Mesothelial cell of epicardium (in vitro differentiated cells): ENCODE measurements around the gene SPEN. TPM values are rescaled to one million over a fixed set of nuclear protein-coding genes. Genes with fewer than 3 reads are reported as not detected.
"Not testable (repeated sequence)": the region's sequence is repeated elsewhere in the genome, so short reads cannot be mapped to it uniquely, and the experiment has no call there.

Experiments
- DNase-seq, 2 experiments: peaks; one replicate each; pipeline ENCODE4 v3.0.0; 2021; ENCODE audit warnings: low spot score in 2 of 2; ENCODE audit not compliant: unreplicated experiment in 2 of 2
- H3K27ac Mint-ChIP-seq: 2 replicates; pipeline ENCODE4 v1.8.0; 2021; ENCODE audit warnings: mixed read lengths
- H3K27me3 Mint-ChIP-seq: 2 replicates; pipeline ENCODE4 v1.8.0; 2021; ENCODE audit warnings: low read depth, mixed read lengths
- H3K36me3 Mint-ChIP-seq: 2 replicates; pipeline ENCODE4 v1.8.0; 2021; ENCODE audit warnings: mixed read lengths
- H3K4me1 Mint-ChIP-seq: 2 replicates; pipeline ENCODE4 v1.8.0; 2021; ENCODE audit warnings: mixed read lengths
- H3K4me3 Mint-ChIP-seq: 2 replicates; pipeline ENCODE4 v1.8.0; 2021; ENCODE audit warnings: mild to moderate bottlenecking, moderate library complexity, mixed read lengths
- H3K9me3 Mint-ChIP-seq: 2 replicates; pipeline ENCODE4 v1.8.0; 2021; ENCODE audit warnings: mixed read lengths
- total RNA-seq: library from RNA; stranded (reverse); gene quantifications from 3 replicates; pipeline ENCODE4 v1.2.1, GENCODE V29; 2021
- TF ChIP-seq, protein P1 (sequence below): fragments of 200-600 bp; sonication (generic); IDR thresholded peaks from one replicate; pipeline ENCODE4 v1.5.0; 2021; ENCODE audit warnings: antibody characterized with exemption; ENCODE audit not compliant: unreplicated experiment

The SPEN gene
- total RNA-seq, 1 donor from 2014 or later = 88.0 TPM

DNA sequence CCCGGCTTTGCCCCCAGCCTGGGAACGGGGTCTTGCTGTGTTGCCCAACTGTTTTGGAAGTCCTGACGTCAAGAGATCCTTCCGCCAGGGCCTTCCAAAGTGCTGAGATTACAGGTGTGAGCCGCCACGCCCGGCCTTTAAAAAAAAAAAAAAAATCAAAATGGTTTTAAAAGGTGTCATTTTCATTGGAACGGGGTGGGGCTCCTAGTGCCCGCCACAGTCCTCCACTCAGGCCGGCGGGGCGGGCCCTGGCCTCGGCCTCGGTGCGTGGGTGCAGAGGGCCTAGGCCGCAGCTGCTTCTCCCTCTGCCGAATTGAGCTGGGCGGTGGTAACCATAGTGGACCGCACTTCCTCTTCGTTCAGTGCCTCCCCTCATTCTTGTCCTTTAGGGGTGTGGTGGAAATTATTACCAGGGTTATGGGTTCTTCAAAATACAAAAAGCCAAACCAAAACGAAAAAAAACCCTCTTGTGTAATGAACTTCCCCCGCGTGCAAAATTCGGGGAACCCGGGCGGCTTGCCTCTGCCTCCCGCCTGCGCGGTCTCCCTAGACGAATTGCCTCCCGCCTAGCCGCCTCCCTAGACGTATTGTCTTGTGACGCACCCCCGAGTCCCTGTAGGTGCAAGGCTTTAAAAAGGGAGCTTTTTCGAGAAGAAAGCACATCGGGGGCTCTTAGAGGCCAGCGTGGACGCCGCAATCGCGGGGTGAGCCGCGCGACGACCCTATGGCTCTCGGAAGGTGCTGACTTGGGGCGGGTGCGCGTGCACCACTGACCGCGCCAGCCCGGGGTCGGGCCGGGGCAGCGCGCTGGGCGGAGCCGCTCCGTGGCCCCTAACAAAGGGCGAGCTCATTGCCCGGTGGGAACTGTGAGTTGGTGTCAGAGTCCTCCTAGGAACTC is 10.5 kb upstream of the SPEN start:
- peaks cover 16% of the 10 kb centered on the region for H3K4me1 Mint-ChIP-seq
- H3K36me3 Mint-ChIP-seq = no peaks in the 10 kb centered on the region
- H3K4me3 Mint-ChIP-seq = no peak overlapping the region
- peak overlapping the region; percentile 25 for H3K27ac Mint-ChIP-seq
- no peaks in the 10 kb centered on the region for H3K27me3 Mint-ChIP-seq
- TF ChIP-seq, protein P1, sequence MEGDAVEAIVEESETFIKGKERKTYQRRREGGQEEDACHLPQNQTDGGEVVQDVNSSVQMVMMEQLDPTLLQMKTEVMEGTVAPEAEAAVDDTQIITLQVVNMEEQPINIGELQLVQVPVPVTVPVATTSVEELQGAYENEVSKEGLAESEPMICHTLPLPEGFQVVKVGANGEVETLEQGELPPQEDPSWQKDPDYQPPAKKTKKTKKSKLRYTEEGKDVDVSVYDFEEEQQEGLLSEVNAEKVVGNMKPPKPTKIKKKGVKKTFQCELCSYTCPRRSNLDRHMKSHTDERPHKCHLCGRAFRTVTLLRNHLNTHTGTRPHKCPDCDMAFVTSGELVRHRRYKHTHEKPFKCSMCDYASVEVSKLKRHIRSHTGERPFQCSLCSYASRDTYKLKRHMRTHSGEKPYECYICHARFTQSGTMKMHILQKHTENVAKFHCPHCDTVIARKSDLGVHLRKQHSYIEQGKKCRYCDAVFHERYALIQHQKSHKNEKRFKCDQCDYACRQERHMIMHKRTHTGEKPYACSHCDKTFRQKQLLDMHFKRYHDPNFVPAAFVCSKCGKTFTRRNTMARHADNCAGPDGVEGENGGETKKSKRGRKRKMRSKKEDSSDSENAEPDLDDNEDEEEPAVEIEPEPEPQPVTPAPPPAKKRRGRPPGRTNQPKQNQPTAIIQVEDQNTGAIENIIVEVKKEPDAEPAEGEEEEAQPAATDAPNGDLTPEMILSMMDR = no peak
- H3K9me3 Mint-ChIP-seq = no peaks in the 10 kb centered on the region
- no peak for DNase-seq

DNA sequence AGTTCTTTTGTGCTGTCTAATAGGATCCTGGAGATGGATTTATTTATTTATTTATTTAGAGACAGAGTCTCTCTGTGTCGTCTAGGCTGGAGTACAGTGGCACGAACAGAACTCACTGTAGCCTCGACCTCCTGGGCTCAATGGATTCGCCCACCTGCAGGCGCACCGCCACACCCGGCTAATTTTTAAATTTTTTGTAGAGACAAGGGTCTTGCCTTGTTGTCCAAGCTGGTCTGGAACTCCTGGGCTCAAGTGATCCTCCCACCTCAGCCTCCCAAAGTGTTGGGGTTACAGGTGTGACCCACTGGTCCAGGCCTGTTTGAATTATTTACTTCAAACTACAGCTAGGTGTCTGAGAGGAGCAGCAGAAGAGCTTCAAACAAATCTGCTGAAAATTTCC is 9.6 kb upstream of the SPEN start:
- TF ChIP-seq, protein P1 = no peak
- Mint-ChIP-seq H3K36me3 (no peaks in the 10 kb centered on the region), H3K27me3 (no peaks in the 10 kb centered on the region), H3K4me1 (peaks cover 13% of the 10 kb centered on the region), H3K27ac (peak overlapping the region; percentile 16), H3K9me3 (no peaks in the 10 kb centered on the region), H3K4me3 (no peak overlapping the region)
- no peak for DNase-seq

DNA sequence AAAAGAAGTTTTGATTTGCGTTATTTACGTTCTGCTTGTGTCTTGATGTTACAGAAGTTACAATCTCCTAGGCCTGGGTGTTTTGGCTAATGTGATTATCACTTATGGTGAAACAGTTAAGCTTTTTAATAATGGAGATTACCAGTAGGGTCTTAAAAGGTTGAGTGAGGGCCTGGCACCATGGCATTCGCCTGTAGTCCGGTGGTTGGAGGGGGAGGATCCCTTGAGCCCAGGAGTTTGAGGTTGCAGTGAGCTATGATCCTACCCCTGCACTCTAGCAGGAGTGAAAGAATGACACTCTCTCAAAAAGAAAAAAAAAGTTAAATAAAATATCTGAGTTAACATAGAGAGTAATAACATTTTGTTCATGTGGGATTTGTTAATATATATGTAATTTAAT is 8.8 kb upstream of the SPEN start:
- DNase-seq = no peak
- Mint-ChIP-seq H3K9me3 (no peaks in the 10 kb centered on the region), H3K27ac (no peak overlapping the region), H3K4me3 (no peak overlapping the region), H3K36me3 (no peaks in the 10 kb centered on the region), H3K4me1 (peaks cover 10% of the 10 kb centered on the region), H3K27me3 (no peaks in the 10 kb centered on the region)
- TF ChIP-seq, protein P1 = no peak

DNA sequence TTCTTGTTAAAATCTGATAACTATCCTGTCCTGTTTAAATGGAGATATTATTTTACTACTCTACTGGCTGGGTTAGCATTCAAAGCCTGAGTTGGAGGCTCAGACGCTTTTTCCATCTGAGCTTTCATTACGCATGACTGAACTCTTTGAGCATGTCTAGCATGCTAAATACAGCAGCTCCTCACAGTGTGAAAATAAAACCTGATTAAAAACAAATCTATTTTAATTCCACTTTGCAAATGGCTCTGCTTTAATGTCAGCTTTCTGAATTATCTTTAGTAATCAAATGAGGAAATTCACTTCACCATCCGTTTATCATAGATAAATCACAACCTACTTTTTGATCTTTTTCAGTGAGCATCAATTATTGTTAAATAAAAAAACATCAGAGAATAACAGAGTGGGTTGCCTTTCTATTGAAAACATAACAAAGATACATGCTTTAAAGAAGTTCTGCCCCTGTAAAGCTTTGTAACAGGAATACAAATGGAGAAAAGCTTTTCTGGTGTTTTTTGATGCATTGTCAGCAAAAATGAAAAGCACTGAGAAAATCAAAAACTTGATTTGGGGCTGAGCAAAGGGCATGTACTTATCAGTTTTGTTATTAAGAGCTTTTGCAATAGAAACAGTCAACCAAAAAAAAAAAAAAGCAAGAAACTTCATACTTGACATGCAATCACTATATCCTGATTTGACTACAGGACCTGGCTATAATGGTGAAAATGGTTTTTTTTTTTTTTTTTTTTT is 3.5 kb upstream of the SPEN start:
- peak overlapping the region; percentile 66 for H3K27ac Mint-ChIP-seq
- peaks cover 13% of the 10 kb centered on the region for H3K4me1 Mint-ChIP-seq
- no peaks in the 10 kb centered on the region for H3K36me3 Mint-ChIP-seq
- no peaks in the 10 kb centered on the region for H3K27me3 Mint-ChIP-seq
- DNase-seq = no peak
- no peak overlapping the region for H3K4me3 Mint-ChIP-seq
- H3K9me3 Mint-ChIP-seq = no peaks in the 10 kb centered on the region
- TF ChIP-seq, protein P1 = no peak

DNA sequence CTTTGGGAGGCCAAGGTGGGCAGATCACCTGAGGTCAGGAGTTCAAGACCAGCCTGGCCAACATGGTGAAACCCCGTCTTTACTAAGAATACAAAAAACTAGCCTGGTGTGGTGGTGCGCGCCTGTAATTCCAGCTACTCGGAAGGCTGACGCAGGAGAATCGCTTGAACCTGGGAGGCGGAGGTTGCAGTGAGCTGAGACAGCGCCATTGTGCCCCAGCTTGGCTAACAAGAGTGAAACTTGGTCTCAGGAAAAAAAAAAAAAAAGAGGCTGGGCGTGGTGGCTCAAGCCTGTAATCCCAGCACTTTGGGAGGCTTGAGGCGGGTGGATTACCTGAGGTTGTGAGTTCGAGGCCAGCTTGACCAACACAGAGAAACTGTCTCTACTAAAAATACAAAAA is 1.5 kb upstream of the SPEN start:
- peak overlapping the region; percentile 89 for H3K4me3 Mint-ChIP-seq
- not testable (repeated sequence) for H3K36me3 Mint-ChIP-seq, H3K9me3 Mint-ChIP-seq, DNase-seq, H3K27me3 Mint-ChIP-seq
- peaks cover 24% of the 10 kb centered on the region for H3K4me1 Mint-ChIP-seq
- H3K27ac Mint-ChIP-seq = peak overlapping the region; percentile 96

DNA sequence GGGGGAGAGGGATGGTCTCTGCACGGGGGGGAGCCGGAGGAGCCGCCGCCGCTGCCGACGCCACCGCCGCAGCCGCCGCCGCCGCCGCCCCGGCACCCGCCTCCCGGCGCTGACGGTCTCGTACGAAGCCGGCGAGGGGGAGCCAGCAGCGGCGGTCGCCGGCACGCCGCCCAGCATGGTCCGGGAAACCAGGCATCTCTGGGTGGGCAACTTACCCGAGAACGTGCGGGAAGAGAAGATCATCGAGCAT is 311 bp downstream of the SPEN start:
- Mint-ChIP-seq H3K4me3 (peak overlapping the region; percentile 89), H3K4me1 (peaks cover 40% of the 10 kb centered on the region), H3K27ac (peak overlapping the region; percentile 73), H3K27me3 (no peaks in the 10 kb centered on the region), H3K36me3 (no peaks in the 10 kb centered on the region), H3K9me3 (no peaks in the 10 kb centered on the region)
- TF ChIP-seq, protein P1 = no peak
- no peak for DNase-seq
